Measurements from ENCODE around the gene EEFSEC.
A peak's percentile ranks its signal among the peaks of the same experiment; 100 is the strongest.

EEFSEC gene

GRCh38 chr3:128287216-128287615 lies 133.9 kb downstream of the EEFSEC start:
- DNase-seq (ENCODE audit: low spot score) = no peak

- DNase-seq (ENCODE audit: low spot score) = no peak
These were observed 136.3 kb downstream of the EEFSEC start for GRCh38 chr3:128289534-128289933.

GRCh38 chr3:128290484-128290883 lies 137.2 kb downstream of the EEFSEC start:
- DNase-seq (ENCODE audit: low spot score) = no peak

GRCh38 chr3:128293930-128294329 lies 140.6 kb downstream of the EEFSEC start:
- DNase-seq (ENCODE audit: low spot score) = no peak

- no peak for DNase-seq (ENCODE audit: low spot score)
These were observed 141.8 kb downstream of the EEFSEC start for GRCh38 chr3:128294999-128295468.

GRCh38 chr3:128296469-128297251 lies 143.4 kb downstream of the EEFSEC start:
- DNase-seq (ENCODE audit: low spot score) = no peak

GRCh38 chr3:128297401-128298138 lies 144.3 kb downstream of the EEFSEC start:
- no peak for DNase-seq (ENCODE audit: low spot score)

GRCh38 chr3:128301186-128302023 lies 148.1 kb downstream of the EEFSEC start:
- DNase-seq (ENCODE audit: low spot score) = no peak

GRCh38 chr3:128306481-128306880 lies 153.2 kb downstream of the EEFSEC start:
- no peak for DNase-seq (ENCODE audit: low spot score)

- peak; percentile 17 for DNase-seq (ENCODE audit: low spot score)
These were observed 153.8 kb downstream of the EEFSEC start for GRCh38 chr3:128307029-128307633.

GRCh38 chr3:128307781-128308469 lies 154.6 kb downstream of the EEFSEC start:
- DNase-seq (ENCODE audit: low spot score) = no peak

GRCh38 chr3:128309026-128309425 lies 155.7 kb downstream of the EEFSEC start:
- no peak for DNase-seq (ENCODE audit: low spot score)

GRCh38 chr3:128310286-128311058 lies 157.2 kb downstream of the EEFSEC start:
- no peak for DNase-seq (ENCODE audit: low spot score)

- DNase-seq (ENCODE audit: low spot score) = no peak
These were observed 158.2 kb downstream of the EEFSEC start for GRCh38 chr3:128311441-128311844.

- no peak for DNase-seq (ENCODE audit: low spot score)
These were observed 159.0 kb downstream of the EEFSEC start for GRCh38 chr3:128312271-128312670.

- no peak for DNase-seq (ENCODE audit: low spot score)
These were observed 159.9 kb downstream of the EEFSEC start for GRCh38 chr3:128313071-128313725.

- no peak for DNase-seq (ENCODE audit: low spot score)
These were observed 160.7 kb downstream of the EEFSEC start for GRCh38 chr3:128313935-128314334.

GRCh38 chr3:128315313-128315712 lies 162.0 kb downstream of the EEFSEC start:
- no peak for DNase-seq (ENCODE audit: low spot score)

GRCh38 chr3:128316481-128316891 lies 163.2 kb downstream of the EEFSEC start:
- DNase-seq (ENCODE audit: low spot score) = no peak

GRCh38 chr3:128317101-128317697 lies 163.9 kb downstream of the EEFSEC start:
- no peak for DNase-seq (ENCODE audit: low spot score)
